Subcutaneous abdominal adipose tissue (tissue), 5 donors: ENCODE measurements around the gene INTS6.

Experiments
- H3K27ac ChIP-seq: one replicate; pipeline ENCODE4 v1.7.0; 2013; ENCODE audit warnings: low read depth, mild to moderate bottlenecking, inconsistent platforms, low read length, moderate library complexity
- H3K27me3 ChIP-seq, 5 donors: one replicate each; pipeline ENCODE4 v1.7.0; 2013; ENCODE audit warnings: low read length in 5 of 5, inconsistent platforms in 1 of 5; ENCODE audit not compliant: control insufficient read depth in 5 of 5, insufficient read depth in 4 of 5
- H3K36me3 ChIP-seq, 5 donors: one replicate each; pipeline ENCODE4 v1.7.0; 2013; ENCODE audit warnings: low read length in 5 of 5; ENCODE audit not compliant: control insufficient read depth in 5 of 5, insufficient read depth in 5 of 5
- H3K4me1 ChIP-seq, 5 donors: one replicate each; pipeline ENCODE4 v1.7.0; 2013; ENCODE audit warnings: low read length in 5 of 5, mild to moderate bottlenecking in 3 of 5, moderate library complexity in 1 of 5; ENCODE audit not compliant: control insufficient read depth in 5 of 5, insufficient read depth in 5 of 5
- H3K4me3 ChIP-seq, 5 donors: one replicate each; pipeline ENCODE4 v1.7.0; 2013; ENCODE audit warnings: low read length in 5 of 5, low read depth in 1 of 5
- H3K9ac ChIP-seq, 5 donors: one replicate each; pipeline ENCODE4 v1.7.0; 2013; ENCODE audit warnings: low read length in 5 of 5, mild to moderate bottlenecking in 4 of 5, moderate library complexity in 3 of 5
- H3K9me3 ChIP-seq, 5 donors: one replicate each; pipeline ENCODE4 v1.7.0; 2013; ENCODE audit warnings: low read length in 5 of 5; ENCODE audit not compliant: control insufficient read depth in 5 of 5
- donor health status: healthy.
- donor health status: healthy.
- donor health status: healthy.
- donor health status: healthy.
- donor health status: healthy.

The INTS6 gene

GRCh38 chr13:51339952-51340732 lies 112.7 kb downstream of the INTS6 start:
- no peaks in the 10 kb centered on the region for H3K36me3 ChIP-seq

GRCh38 chr13:51339354-51339753 lies 113.5 kb downstream of the INTS6 start, which contains the start of gene SERPINE3:
SERPINE3 (plus strand) TSS chr13:51339691; CDS start chr13:51341092, 1,401 bp downstream.
- Histone ChIP-seq H3K4me3 (no peak within 1 kb of the TSS), H3K9ac (no peak within 1 kb of the TSS), H3K4me1 (no peaks in the 10 kb centered on the region), H3K27ac (no peak within 1 kb of the TSS), H3K9me3 (no peaks in the 10 kb centered on the region), H3K27me3 (no peaks in the 10 kb centered on the region), H3K36me3 (no peaks in the 10 kb centered on the region)

More at GRCh38 chr13:51339952-51340732, 112.7 kb downstream of the INTS6 start:
- H3K27me3 ChIP-seq: no peaks in the 10 kb centered on the region
- no peaks in the 10 kb centered on the region for H3K4me1 ChIP-seq
- H3K9ac ChIP-seq: no peak overlapping the region
- no peaks in the 10 kb centered on the region for H3K9me3 ChIP-seq
- no peak overlapping the region for H3K27ac ChIP-seq
- H3K4me3 ChIP-seq: no peak overlapping the region

GRCh38 chr13:51336746-51337145 lies 116.1 kb downstream of the INTS6 start:
- Histone ChIP-seq H3K27me3 (no peaks in the 10 kb centered on the region), H3K9me3 (no peaks in the 10 kb centered on the region), H3K27ac (no peak overlapping the region), H3K4me1 (no peaks in the 10 kb centered on the region), H3K36me3 (no peaks in the 10 kb centered on the region), H3K4me3 (no peak overlapping the region), H3K9ac (no peak overlapping the region)

GRCh38 chr13:51333826-51334225 lies 119.0 kb downstream of the INTS6 start:
- Histone ChIP-seq H3K9me3 (no peaks in the 10 kb centered on the region), H3K27ac (no peak overlapping the region)

GRCh38 chr13:51333421-51333820 lies 119.4 kb downstream of the INTS6 start:
- Histone ChIP-seq H3K27ac (no peak overlapping the region), H3K27me3 (no peaks in the 10 kb centered on the region)

More at GRCh38 chr13:51333826-51334225, 119.0 kb downstream of the INTS6 start:
- no peak overlapping the region for H3K9ac ChIP-seq
- no peaks in the 10 kb centered on the region for H3K4me1 ChIP-seq
- H3K4me3 ChIP-seq: no peak overlapping the region
- H3K36me3 ChIP-seq: no peaks in the 10 kb centered on the region
- no peaks in the 10 kb centered on the region for H3K27me3 ChIP-seq

GRCh38 chr13:51332566-51333361 lies 120.1 kb downstream of the INTS6 start:
- H3K36me3 ChIP-seq: no peaks in the 10 kb centered on the region

More at GRCh38 chr13:51333421-51333820, 119.4 kb downstream of the INTS6 start:
- Histone ChIP-seq H3K4me1 (no peaks in the 10 kb centered on the region), H3K36me3 (no peaks in the 10 kb centered on the region), H3K9ac (no peak overlapping the region), H3K9me3 (no peaks in the 10 kb centered on the region), H3K4me3 (no peak overlapping the region)

GRCh38 chr13:51331354-51331861 lies 121.4 kb downstream of the INTS6 start:
- Histone ChIP-seq H3K4me3 (no peak overlapping the region), H3K4me1 (no peaks in the 10 kb centered on the region), H3K27me3 (no peaks in the 10 kb centered on the region), H3K9ac (no peak overlapping the region), H3K36me3 (no peaks in the 10 kb centered on the region), H3K27ac (no peak overlapping the region), H3K9me3 (no peaks in the 10 kb centered on the region)

More at GRCh38 chr13:51332566-51333361, 120.1 kb downstream of the INTS6 start:
- Histone ChIP-seq H3K9ac (no peak overlapping the region), H3K4me3 (no peak overlapping the region), H3K27ac (no peak overlapping the region), H3K27me3 (no peaks in the 10 kb centered on the region), H3K4me1 (no peaks in the 10 kb centered on the region), H3K9me3 (no peaks in the 10 kb centered on the region)

- Histone ChIP-seq H3K27ac (no peak overlapping the region), H3K27me3 (no peaks in the 10 kb centered on the region), H3K9ac (no peak overlapping the region), H3K36me3 (no peaks in the 10 kb centered on the region), H3K4me3 (no peak overlapping the region), H3K9me3 (no peaks in the 10 kb centered on the region), H3K4me1 (no peaks in the 10 kb centered on the region)
Observed at GRCh38 chr13:51330791-51331190, 122.0 kb downstream of the INTS6 start.

- no peaks in the 10 kb centered on the region for H3K9me3 ChIP-seq
- H3K4me1 ChIP-seq: peaks cover 0 to 2% (median 0%) of the 10 kb centered on the region in 5 donors
- H3K9ac ChIP-seq: no peak overlapping the region
- H3K36me3 ChIP-seq: no peaks in the 10 kb centered on the region
- no peak overlapping the region for H3K27ac ChIP-seq
- no peaks in the 10 kb centered on the region for H3K27me3 ChIP-seq
- no peak overlapping the region for H3K4me3 ChIP-seq
Observed at GRCh38 chr13:51329606-51330005, 123.2 kb downstream of the INTS6 start.

GRCh38 chr13:51328488-51328887 lies 124.3 kb downstream of the INTS6 start:
- Histone ChIP-seq H3K36me3 (no peaks in the 10 kb centered on the region), H3K9ac (no peak overlapping the region), H3K27me3 (no peaks in the 10 kb centered on the region), H3K27ac (no peak overlapping the region), H3K9me3 (no peaks in the 10 kb centered on the region), H3K4me3 (no peak overlapping the region), H3K4me1 (peaks cover 0 to 5% (median 0%) of the 10 kb centered on the region in 5 donors)
